CD4-positive, alpha-beta T cell treated with Interleukin-21 for 1 hour (primary cell): Measurements from ENCODE around the gene MAU2.
A peak's percentile ranks its signal among the peaks of the same experiment; 100 is the strongest.
"Not testable (repeated sequence)": the region's sequence is repeated elsewhere in the genome, so short reads cannot be mapped to it uniquely, and the experiment has no call there.

Source experiments
- DNase-seq: peaks from one replicate; pipeline ENCODE4 v3.0.0-alpha.2; 2020

The MAU2 gene

DNA sequence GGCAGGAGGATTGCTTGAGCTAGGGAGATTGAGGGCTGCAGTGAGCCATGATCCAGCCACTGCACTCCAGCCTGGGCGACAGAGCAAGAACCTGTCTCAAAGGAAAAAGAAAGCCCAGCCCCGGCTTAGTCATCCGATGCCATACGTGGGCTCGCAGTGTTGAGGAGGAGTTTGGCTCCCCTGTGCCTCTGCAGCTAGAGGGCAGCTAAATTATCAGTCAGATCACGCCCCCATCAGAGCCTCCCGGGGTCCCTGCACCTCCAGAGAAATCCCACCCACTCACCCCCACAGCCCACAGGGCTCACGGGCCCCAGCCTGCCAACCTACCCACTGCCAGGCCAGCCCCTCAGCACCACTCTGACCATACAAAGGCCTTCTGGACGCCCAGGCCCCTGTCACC is 27.6 kb downstream of the MAU2 start:
- DNase-seq = no peak

DNA sequence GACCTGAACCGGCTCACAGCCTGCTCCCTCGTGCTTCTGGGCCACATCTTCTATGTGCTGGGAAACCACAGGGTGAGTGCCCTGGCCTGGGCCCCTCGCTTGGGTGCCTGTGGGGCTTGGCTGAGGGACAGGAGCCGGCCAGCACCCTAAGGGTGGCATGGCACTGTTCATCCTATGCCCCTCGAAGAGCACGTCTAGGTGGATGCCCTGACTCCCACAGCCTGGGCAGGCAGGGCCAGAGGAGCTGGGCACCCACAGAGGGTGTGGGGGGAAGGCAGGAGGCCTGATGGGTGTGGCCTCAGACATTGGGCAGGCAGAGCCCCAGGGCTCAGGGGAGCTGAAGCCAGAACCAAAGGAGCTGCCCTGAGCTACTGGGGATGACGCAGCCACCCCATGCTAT is 28.7 kb downstream of the MAU2 start:
- no peak for DNase-seq

DNA sequence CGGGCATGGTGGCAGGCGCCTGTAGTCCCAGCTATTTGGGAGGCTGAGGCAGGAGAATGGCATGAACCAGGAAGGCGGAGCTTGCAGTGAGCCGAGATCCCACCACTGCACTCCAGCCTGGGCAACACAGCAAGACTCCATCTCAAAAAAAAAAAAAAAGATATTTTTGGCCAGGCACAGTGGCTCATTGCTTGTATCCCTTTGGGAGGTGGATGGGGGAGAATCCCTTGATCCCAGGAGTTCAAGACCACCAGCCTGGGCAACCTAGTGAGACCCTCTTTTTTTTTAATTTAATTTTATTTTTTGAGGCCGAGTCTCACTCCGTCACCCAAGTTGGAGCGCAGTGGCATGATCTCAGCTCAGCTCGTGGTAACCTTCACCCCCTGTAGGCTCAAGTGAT is 30.1 kb downstream of the MAU2 start:
- DNase-seq = not testable (repeated sequence)

DNA sequence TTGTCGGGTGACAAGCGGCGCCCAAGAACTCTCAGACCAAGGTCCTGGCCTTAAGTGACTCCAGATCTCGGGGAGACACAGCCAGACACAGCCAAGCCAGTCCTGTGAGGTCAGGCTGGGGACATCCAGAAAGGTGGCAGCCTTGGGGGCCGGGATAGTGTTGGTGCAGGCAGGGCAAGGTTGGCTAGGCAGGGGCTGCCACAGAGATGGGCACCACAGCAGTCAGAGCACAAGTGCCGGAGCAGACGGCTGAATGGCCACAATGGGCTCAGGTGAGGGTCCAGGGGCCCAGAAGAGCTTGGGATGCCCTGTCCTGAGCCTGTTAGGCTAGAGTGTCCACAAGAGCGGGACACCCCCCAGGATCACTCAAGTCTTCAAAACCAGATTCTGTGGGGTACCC is 32.2 kb downstream of the MAU2 start:
- no peak for DNase-seq

DNA sequence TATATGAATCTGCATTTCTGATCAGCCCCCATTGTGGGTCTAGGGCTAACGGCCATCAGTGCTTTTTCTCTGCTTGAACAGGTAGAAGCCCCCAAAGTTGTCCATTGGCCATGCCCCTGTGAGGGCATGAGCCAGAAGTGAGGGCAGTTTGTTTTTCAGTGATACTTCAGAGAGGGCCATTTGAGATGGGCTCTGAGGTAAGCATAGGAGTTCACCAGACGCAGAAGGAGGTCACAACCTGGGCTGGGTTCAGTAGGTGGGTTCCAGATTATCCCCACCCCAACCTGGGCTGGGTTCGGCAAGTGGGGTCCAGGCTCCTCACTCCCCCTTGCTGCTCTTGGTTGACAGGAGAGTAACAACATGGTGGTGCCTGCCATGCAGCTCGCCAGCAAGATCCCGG is 33.4 kb downstream of the MAU2 start:
- DNase-seq = no peak

DNA sequence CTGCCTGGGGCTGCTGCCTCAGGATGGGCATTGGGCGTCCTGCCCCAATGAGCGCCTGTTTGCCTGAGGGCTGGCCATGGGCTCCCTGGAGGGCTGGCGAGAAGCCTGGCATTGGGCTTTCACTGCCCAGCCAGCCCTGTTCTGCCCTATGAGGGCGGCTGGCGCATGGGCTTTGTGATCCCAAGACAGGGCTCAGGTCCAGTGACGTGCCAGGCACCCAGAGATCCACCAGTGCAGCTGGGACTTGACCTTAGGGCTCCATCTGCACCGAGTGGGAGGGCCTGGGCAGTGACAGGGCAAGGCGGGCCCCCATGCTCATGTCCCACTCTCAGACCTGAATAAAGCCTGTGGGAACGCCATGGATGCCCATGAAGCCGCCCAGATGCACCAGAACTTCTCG is 34.3 kb downstream of the MAU2 start:
- DNase-seq = no peak

DNA sequence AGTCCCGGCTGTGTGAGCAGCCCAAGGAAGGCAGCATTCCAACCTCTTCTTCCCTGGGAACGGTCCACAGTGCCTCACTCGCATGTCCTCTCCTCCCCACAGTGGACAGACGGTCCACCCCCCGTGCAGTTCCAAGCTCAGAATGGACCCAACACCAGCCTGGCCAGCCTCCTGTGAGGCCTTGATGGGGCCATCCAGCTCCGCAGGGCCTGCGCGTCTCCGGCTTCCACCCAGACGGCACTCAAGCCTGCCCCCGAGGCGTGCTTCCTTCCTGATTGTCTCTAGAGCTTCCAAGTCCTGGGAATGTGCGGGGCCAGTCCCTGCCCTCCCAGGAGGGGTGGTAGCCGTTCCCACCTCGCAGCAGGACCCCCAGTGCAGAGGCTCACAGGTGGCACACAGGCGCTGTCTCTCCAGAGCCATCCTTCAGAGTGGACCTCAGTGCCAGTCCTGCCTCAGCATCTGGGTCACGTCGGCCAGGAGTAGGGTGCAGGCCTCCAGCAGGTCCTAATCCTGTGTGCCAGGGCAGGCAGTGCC is 35.0 kb downstream of the MAU2 start:
- DNase-seq = no peak

DNA sequence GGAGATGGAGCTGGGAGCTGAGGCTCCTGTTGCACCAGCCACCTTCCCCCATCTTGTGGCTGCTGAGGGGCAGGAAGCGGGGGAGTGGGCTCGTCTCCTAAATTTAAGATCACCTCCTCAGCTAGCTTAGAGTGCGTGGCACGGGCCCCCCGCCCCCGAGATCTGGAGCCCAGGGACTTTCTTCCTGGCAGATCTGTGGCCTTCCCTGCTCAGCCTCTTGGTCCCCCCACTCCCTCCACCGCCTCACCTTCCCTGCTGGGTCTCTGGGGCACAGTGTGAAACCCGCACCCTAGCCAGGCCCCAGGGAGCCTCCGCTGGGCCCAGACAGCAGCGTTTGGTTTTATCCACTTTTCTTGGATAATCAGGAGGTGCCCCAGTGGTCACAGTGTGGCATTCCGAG is 35.9 kb downstream of the MAU2 start:
- DNase-seq = no peak

DNA sequence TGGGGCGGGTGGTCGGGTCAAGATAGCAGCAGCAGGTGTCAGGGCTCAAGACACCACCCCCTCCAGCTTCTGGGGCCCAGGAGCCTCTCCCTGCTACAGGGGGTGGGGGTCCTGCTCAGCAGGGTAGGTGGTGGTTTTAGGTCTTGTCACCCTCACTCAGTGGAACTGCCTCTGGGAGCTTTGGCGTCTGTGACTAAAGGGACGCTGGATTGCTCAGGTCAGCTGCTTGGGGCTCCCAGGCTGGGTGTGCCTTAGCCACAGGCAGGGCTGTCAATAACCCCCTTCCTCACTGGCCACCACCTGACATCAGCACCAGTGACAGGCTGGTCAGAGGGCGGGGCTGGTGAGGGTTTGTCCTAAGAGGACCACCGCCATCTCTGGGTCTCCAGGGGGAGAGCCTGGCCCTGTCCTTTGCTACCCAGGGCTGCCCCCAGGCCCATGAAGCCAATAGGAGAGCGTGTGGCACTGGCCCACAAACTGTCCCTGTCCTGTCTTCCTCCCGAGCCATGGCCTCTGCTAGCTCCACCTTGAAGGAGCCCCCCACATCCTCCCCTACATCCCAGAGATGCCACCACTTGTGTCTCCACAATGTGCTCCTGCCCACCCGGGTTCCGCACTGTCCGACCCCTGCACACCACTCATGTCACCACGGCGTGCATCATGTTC is 36.4 kb downstream of the MAU2 start:
- no peak for DNase-seq

DNA sequence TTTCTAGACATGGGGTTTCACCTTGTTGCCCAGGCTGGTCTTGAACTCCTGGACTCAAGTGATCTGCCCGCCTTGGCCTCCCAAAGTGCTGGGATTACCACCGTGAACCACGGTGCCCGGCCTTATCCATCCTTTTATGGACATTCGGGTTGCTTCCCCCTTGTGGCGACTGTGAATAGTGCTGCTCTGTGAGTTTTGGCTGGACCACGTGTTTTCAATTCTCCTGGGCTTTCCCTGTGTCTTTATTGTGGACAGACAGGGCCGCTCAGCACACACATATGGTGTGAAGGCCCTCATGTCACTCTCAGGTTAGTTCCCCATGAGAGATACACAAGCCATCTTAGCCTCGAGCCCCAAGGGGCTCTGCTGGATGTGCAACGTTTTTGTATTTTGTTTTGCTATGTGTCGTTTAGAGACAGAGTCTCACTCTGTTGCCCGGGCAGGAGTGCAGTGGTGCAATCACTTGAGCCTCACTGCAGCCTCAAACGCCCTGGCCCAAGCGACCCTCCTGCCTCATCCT is 40.5 kb downstream of the MAU2 start:
- peak; percentile 85 for DNase-seq

DNA sequence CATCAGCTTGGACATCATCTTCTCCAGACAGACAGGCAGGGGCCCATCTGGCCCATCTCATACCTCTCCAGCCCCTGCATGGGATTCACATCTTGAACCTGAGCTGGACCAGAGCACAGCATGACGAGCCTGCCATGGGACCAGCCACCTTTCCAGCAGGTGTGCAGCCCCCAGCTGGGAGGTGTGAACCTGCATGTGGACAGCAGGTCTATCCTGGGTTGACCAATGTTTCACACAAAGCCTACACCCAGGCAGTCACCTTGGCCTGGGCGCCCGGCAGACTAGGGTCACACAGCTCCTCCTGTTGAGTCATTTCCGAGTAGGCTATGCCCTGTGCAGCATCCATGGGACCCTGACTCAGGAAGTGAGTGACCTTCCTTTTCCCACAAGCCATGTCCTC is 41.4 kb downstream of the MAU2 start:
- DNase-seq = no peak

DNA sequence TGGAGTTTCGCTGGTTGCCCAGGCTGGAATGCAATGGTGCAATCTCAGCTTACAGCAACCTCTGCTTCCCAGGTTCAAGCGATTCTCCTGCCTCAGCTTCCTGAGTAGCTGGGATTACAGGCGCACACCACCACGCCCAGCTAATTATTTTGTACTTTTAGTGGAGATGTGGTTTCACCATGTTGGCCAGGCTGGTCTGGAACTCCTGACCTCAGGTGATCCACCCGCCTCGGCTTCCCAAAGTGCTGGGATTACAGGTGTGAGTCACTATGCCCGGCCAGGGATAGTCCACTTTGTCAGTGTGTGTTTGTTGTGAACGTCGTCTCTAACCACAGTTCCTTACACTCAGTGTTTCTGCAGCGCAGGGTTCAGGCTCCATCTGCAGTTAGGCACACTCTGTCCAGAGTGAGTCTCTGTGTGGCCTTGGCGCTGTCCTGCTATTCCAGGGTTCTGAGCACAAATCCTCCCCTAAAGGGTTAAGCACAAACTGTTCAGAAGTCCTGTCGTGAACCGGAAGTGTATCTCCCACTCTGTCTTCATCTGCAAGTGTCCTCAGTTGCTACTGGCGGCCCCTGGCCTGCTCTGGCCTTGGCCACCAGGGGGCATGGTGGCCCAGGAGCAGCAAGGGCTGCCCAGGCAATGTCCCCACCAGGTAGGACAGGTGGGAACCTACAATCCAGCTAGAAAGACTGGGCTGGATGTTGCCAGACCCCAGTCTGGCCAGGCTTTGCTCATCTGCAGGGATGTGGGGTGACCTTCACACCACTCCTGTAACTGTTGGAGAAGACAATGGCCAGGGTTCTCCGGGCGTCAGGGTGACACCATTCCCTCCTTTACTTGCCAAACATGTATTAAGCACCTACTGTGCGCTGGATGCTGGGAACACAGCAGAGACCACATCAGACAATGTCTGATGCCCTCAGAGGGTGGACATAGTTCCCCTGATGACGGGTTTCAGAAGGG is 46.1 kb downstream of the MAU2 start:
- DNase-seq = peak; percentile 83

DNA sequence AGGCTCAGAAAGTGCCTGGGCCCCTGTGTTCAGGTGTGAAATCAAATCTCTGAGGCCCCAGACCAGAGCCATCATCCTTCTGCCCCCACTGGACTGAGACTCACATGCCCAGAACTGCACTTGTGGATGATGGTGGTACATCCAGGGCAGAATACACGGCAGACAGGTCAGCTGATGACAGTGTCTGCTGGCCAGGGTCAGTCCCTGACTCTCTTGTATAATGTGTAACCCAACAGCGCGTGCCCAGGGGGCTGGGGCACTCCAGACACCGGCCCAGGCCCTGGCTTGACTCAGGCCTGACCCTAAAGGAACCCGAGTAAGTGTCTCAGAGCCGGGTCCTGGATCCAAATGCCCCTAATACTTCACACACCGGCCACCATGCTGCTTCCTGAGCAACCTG is 47.5 kb downstream of the MAU2 start:
- no peak for DNase-seq

DNA sequence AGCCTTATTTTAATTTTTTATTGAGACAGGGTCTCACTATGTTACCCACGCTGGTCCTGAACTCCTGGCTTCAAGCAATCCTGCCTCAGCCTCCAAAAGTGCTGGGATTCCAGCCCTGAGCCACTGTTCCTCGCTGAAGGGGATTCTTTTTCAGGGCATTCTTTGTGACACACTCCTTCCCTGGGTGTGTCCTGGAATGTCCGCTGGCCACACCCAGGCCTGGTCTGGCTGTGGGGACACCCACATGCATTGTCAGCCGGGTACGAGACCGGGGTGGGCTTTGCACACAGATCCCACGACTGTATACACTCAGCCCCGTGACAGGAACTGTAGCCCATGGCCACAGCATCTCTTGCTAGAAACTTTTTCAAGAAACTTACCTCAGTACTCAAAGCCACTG is 50.4 kb downstream of the MAU2 start:
- no peak for DNase-seq

DNA sequence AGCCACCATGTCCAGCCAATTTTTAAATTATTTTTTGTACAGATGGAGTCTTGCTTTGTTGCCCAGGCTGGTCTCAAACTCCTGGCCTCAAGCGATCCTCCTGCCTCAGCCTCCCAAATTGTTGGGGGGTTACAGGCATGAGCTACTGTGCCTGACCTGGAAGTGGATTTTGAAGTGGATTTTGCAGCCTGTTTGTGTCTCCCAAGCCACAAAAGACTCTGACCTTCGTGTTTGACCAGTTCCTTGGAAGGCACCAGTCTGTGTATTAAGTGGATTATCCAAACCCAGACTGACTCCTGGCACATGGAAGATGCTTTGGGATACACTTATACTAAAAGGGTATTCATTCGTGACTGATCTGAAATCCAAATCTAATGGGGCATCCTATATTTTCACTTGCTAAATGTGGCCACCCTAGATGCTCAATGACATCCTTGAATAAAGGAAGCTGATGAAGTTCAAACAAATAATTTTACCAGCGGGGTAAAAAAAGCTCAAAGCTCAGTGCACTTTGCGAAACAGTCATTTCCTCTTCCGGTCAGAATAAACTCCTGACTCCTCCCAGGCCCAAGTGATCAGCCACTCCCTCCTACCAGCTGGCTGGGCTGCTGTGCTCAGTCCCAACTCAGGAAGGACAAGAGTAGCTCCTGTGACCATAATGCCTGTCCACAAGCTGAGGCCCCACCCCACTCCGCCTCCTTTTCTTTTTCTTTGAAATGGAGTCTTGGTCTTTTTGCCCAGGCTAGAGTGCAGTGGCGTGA is 52.2 kb downstream of the MAU2 start:
- DNase-seq = peak; percentile 74

DNA sequence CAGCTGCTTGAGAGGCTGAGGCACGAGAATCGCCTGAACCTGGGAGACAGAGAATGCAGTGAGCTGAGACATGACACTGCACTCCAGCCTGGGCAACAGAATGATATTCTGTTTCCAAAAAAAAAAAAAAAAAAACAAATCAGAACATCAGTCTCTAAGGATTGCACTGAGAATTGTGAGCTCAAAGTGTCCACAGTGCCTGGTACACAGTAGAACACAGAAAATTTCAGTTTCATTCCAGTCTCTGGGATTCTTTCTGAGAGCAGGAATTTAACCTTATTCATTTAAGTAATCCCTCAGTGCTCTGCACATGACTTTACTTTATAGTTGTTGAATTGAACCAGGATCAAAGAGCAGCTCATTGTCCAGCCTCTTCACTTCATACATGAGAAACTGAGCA is 58.9 kb downstream of the MAU2 start:
- DNase-seq = no peak

DNA sequence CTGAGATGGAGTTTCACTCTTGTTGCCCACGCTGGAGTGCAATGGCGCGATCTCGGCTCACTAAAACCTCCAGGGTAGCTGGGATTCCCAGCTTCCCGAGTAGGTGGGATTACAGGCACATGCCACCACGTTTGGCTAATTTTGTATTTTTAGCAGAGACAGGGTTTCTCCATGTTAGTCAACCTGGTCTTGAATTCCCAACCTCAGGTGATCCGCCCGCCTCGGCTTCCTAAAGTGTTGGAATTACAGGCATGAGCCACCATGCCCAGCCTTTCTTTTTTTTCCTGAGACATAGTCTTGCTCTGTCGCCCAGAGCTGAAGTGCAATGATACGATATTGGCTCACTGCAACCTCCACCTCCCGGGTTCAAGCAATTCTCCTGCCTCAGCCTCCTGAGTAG is 59.7 kb downstream of the MAU2 start:
- not testable (repeated sequence) for DNase-seq

DNA sequence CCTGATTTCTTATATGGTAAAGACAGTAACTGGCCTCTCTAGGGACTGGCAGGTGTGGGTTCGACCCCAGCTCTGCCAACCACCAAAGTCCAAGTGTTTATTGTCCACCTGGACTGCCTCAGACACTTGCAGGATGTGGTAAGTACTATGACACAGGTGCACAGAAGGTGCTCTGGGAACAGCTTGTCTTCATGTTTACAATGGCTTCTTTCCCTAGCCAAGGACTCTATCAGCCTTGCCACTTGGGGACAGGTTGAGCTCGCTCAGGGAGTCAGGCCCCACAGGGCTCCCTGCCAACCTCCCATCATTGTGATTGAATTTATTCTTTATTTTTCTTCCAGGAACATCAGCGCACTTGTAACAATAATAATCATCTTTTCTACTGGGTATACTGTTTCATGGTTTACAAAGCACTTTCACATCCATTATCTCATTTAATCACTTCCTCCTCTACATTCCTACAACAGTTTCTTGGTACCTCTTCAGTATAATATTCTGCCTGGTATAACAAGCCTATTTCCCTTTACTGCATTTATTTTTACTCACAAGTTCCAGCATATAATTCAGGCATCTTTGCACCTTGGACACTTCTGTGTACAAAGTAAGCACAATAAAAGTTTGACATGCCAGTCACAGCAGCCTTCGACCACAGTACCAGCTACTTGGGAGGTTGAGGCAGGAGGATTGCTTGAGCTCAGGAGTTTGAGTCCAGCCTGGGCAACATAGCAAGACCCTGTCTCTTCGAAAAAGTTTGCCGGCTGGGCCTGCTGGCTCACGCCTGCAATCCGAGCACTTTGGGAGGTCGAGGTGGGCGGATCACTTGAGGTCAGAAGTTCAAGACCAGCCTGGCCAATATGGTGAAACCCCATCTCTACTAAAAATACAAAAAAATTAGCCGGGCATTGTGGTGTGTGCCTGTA is 60.6 kb downstream of the MAU2 start:
- no peak for DNase-seq

DNA sequence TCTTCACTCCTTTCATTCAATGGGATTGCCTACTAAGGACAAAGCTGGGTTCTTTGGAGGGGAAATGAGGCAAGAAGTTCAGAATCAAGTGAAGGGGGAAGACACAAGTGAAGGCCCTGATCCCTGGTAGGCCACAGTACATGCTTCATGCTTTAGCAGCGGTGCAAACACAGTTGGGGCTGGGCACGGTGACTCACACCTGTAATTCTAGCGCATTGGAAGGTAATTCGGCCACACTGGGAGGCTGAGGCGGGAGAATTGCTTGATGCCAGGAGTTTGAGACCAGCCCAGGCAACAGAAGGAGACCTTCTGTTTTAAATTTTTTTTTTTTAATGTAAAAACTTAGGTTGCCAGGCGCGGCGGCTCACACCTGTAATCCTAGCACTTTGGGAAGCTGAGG is 61.5 kb downstream of the MAU2 start:
- no peak for DNase-seq

DNA sequence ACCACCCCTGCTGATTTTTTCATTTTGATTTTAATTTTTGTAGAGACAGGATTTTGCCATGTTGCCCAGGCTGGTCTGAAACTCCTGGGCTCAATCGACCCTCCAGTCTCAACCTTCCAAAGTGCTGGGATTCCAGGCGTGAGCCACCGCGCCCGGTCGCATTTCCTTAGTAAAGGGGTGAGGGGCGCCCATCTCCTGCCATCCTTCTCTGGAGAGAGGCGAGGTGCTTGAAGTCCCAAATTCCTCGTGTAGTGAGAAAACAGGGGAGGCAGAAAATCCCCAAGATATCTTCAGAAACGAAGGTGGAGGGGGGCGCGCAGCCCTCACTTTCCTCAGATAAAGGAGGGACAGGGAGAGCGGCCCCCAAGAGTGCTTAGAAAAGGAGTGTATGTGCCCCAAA is 63.9 kb downstream of the MAU2 start:
- no peak for DNase-seq

DNA sequence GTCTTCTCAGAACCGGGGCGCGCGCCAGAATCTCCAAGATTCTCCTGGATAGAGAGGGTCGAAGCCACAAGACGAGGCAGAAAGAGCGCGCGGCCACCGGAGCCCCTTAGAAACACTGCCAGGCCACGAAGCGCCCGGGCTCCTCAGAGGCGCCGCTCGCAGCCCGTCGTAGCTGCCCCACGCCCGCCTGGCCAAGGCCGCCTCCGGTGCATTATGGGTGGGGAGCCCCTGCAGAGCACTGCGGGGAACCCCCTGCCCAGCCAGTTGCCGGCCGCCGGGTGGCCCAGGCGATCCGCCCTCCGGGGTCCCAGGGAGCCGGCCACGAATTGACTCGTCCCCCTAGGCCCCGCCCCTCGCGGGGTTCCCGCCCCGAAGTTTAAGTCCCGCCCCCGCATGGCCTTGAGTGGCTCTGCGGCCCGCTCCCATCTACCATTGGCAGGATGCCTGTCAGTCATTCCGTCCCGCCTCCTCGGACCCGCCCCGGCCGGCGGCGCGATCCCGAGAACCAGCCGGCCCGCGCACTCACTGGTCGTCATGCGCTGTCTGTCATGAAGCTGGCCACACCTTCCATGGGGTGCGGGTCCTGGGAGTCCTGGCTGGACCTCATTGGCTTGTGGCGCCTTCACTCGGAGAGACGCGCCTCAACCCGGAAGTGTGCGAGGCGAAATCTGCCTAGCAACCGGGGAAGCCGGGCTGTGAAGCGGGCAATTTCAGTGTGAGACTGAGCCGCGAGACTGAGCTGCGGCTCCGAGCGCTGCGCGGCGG is 64.7 kb downstream of the MAU2 start:
- peak; percentile 100 for DNase-seq
